ENCODE data around the gene ACVR1B. TPM values are rescaled to one million over a fixed set of nuclear protein-coding genes. Genes with fewer than 3 reads are reported as not detected.

ACVR1B gene
- total and polyA plus RNA-seq, 9 of the 15 experiments (the other 6 are each of a cell fraction or from before 2014, with no cell fraction given): 0.97 to 15.1 (median 6.8) TPM

DNA sequence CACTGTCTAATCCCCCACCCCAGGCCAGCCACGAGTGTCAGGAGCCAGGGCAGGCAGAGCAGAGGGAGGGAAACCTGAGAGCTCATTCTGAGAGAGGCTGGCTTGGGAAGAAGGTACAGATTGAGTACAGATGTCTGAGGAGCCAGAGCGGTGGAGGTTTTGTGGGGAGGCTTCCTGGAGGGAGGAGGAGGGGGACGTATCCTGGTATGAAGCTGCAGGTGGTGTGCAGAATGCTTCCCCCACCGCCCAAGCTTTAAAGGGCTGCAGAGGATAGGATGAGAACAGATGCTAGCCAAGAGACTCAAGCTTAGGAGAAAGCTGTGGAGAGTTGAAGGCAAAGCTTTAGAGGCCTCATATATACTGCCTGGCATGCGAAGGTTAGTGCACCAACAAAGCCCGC is 52.1 kb downstream of the ACVR1B start:
- Histone ChIP-seq H3K9ac (ENCODE audit: insufficient read depth in 1 of 2, low read depth in 2 of 2, low read length in 2 of 2) (no peak overlapping the region), H3K9me3 (replicated peaks; ENCODE audit: control insufficient read depth, insufficient read depth, low read depth, low read length) (no peaks in the 10 kb centered on the region), H3K4me2 (ENCODE audit: insufficient read depth, low read length) (no peak overlapping the region), H4K20me1 (replicated peaks; ENCODE audit: control insufficient read depth, insufficient read depth, low read length) (no peaks in the 10 kb centered on the region), H3K36me3 (ENCODE audit: control insufficient read depth, insufficient read depth, low read length) (0 out of 3 replicates have a peak, but pooled peaks cover 3% of the 10 kb centered on the region), H3K27me3 (ENCODE audit: control insufficient read depth in 2 of 2, insufficient read depth in 2 of 2, low read length in 2 of 2) (no peaks in the 10 kb centered on the region), H2AFZ (ENCODE audit: low read depth, low read length) (no peak overlapping the region), H3K4me3 (no peak overlapping the region), H3K9me1 (ENCODE audit: control insufficient read depth, insufficient read depth, low read length) (no peaks in the 10 kb centered on the region), H3K4me1 (replicated peaks in 1 of 2; ENCODE audit: control insufficient read depth in 2 of 2, insufficient read depth in 2 of 2, low read length in 2 of 2) (peaks cover 0 to 22% of the 10 kb centered on the region in 2 experiments; a peak in 1 of 5 replicates), H3K27ac (ENCODE audit: extremely low read depth, low read depth, low read length) (no peak overlapping the region), H3K79me2 (ENCODE audit: control insufficient read depth, insufficient read depth, low read length) (no peaks in the 10 kb centered on the region)
- 58% methylated on average over 5 of the region's 6 CpGs for WGBS (ENCODE audit: insufficient coverage, low coverage, missing lambda C conversion rate)
- no peak for FAIRE-seq
- no peak for ATAC-seq
- CTCF ChIA-PET (ENCODE audit: low intra/inter-chr PET ratio): interaction anchor here (0.6 to 5.4 kb wide), 4 partner anchors 17 to 376 kb away, joined by 3 to 63 read pairs (median 24); no protein-coding TSS in a partner anchor
- POLR2A ChIA-PET: interaction anchor here (0.6 to 2.5 kb wide), 8 partner anchors 8 to 1777 kb away, joined by 3 to 13 read pairs (median 4); partner anchors contain the start of gene NR4A1
- in situ Hi-C loops (cut with MboI): loop anchor here (25.0 kb wide), 1 partner anchor 591 kb away; the partner anchor contains the start of gene SLC4A8
- no TSS peak for BruUV-seq (replicated peaks)
- intact Hi-C loops (cut with micrococcal nuclease): no loop called here
- DNase-seq (ENCODE audit: extremely low read depth in 1 of 4, low spot score in 3 of 4): no peak
- TF ChIP-seq CBX8 (IDR thresholded peaks at IDR 0.05; ENCODE audit: borderline replicate concordance, extremely low read depth, low read depth, low read length, poor library complexity, severe bottlenecking): no peak
- TF ChIP-seq TCF7L2 (IDR thresholded peaks at IDR 0.05; ENCODE audit: low read depth, low read length): no peak
- TF ChIP-seq THRAP3 (IDR thresholded peaks at IDR 0.05; ENCODE audit: borderline replicate concordance): no peak
- TF ChIP-seq HNRNPH1 (optimal IDR thresholded peaks at IDR 0.05; ENCODE audit: low read depth, low read length): no peak
- TF ChIP-seq ZNF316 (IDR thresholded peaks at IDR 0.05): no peak
- TF ChIP-seq, protein P1, sequence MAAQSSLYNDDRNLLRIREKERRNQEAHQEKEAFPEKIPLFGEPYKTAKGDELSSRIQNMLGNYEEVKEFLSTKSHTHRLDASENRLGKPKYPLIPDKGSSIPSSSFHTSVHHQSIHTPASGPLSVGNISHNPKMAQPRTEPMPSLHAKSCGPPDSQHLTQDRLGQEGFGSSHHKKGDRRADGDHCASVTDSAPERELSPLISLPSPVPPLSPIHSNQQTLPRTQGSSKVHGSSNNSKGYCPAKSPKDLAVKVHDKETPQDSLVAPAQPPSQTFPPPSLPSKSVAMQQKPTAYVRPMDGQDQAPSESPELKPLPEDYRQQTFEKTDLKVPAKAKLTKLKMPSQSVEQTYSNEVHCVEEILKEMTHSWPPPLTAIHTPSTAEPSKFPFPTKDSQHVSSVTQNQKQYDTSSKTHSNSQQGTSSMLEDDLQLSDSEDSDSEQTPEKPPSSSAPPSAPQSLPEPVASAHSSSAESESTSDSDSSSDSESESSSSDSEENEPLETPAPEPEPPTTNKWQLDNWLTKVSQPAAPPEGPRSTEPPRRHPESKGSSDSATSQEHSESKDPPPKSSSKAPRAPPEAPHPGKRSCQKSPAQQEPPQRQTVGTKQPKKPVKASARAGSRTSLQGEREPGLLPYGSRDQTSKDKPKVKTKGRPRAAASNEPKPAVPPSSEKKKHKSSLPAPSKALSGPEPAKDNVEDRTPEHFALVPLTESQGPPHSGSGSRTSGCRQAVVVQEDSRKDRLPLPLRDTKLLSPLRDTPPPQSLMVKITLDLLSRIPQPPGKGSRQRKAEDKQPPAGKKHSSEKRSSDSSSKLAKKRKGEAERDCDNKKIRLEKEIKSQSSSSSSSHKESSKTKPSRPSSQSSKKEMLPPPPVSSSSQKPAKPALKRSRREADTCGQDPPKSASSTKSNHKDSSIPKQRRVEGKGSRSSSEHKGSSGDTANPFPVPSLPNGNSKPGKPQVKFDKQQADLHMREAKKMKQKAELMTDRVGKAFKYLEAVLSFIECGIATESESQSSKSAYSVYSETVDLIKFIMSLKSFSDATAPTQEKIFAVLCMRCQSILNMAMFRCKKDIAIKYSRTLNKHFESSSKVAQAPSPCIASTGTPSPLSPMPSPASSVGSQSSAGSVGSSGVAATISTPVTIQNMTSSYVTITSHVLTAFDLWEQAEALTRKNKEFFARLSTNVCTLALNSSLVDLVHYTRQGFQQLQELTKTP (IDR thresholded peaks at IDR 0.05; ENCODE audit: low read depth in 1 of 2, partially characterized antibody in 2 of 2): no peak
- no peak for TF ChIP-seq POLR2G (IDR thresholded peaks at IDR 0.05; ENCODE audit: low read depth, low read length)
- no peak for TF ChIP-seq KDM1A (IDR thresholded peaks at IDR 0.05)
- no peak for TF ChIP-seq ELF1 (tag; IDR thresholded peaks at IDR 0.05)
- TF ChIP-seq, protein P2, sequence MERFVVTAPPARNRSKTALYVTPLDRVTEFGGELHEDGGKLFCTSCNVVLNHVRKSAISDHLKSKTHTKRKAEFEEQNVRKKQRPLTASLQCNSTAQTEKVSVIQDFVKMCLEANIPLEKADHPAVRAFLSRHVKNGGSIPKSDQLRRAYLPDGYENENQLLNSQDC (CRISPR knock-in tag; IDR thresholded peaks at IDR 0.05): no peak
- no peak for TF ChIP-seq IFI16 (CRISPR knock-in tag; IDR thresholded peaks at IDR 0.05)
- no peak for TF ChIP-seq TEAD4 (IDR thresholded peaks at IDR 0.05; ENCODE audit: low read length)
- no peak for TF ChIP-seq TEAD4 (CRISPR knock-in tag; IDR thresholded peaks at IDR 0.05; ENCODE audit: borderline replicate concordance)
- TF ChIP-seq ZNF124 (CRISPR knock-in tag; IDR thresholded peaks at IDR 0.05): no peak
- no peak for TF ChIP-seq MYNN (IDR thresholded peaks at IDR 0.05)
- no peak for TF ChIP-seq MYNN (CRISPR knock-in tag; IDR thresholded peaks at IDR 0.05)
- TF ChIP-seq, protein P3, sequence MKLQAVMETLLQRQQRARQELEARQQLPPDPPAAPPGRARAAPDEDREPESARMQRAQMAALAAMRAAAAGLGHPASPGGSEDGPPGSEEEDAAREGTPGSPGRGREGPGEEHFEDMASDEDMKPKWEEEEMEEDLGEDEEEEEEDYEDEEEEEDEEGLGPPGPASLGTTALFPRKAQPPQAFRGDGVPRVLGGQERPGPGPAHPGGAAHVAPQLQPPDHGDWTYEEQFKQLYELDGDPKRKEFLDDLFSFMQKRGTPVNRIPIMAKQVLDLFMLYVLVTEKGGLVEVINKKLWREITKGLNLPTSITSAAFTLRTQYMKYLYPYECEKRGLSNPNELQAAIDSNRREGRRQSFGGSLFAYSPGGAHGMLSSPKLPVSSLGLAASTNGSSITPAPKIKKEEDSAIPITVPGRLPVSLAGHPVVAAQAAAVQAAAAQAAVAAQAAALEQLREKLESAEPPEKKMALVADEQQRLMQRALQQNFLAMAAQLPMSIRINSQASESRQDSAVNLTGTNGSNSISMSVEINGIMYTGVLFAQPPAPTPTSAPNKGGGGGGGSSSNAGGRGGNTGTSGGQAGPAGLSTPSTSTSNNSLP (IDR thresholded peaks at IDR 0.05; ENCODE audit: borderline replicate concordance, low read depth, low read length): no peak
- TF ChIP-seq RAD21 (CRISPR knock-in tag; conservative IDR thresholded peaks at IDR 0.05 in 1 of 2, IDR thresholded peaks at IDR 0.05 in 1 of 2): no peak
